ENCODE data around the gene EHBP1L1.

The EHBP1L1 gene

DNA sequence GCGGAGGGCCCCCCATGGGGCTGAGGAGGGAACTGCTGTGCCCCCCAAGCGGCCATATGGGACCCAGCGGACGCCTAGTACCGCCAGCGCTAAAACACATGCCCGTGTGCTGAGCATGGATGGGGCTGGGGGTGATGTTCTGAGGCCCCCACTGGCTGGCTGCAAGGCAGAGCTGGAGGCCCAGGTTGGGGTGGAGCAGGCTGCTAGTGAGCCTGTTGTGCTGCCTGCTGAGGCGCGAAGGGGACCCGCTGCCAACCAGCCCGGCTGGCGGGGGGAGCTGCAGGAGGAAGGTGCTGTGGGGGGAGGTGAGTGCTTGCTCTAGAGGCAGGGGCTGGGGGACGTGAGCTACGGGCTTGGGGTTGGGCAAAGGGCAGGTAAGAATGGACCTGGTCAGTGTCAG, 42.9 kb downstream of the EHBP1L1 start:
- no peak overlapping the region for H3K4me3 ChIP-seq
- H3K27ac ChIP-seq, result no peak overlapping the region
- no peak for TF ChIP-seq CTCF (IDR thresholded peaks at IDR 0.05)
- DNase-seq (ENCODE audit: low spot score), result no peak

DNA sequence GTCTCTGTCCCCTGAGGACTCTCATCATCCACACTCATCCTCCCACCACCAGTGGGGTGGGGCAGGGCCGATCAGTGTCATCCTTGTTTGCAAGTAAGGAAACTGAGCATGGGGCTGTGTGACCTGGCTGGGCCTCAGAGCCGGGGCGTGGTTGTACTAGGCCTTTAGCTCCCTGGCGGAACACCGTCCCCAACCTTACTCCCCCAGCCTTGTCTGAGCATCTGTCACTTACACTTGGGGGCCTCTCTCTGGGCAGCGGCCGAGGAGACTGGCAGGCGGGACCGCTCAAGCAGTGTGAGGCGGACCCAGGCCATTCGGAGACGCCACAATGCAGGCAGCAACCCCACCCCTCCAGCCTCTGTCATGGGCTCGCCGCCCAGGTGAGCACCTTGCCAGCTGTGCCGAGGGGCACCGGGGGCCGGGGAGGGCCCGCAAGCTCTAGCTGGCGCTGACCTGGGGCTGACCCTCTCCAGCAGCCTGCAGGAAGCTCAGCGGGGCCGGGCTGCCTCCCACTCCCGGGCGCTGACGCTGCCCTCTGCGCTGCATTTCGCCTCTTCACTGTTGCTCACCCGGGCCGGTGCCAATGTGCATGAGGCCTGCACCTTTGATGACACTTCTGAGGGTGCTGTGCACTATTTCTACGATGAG, 43.6 kb downstream of the EHBP1L1 start:
- no peak overlapping the region for H3K4me3 ChIP-seq
- no peak overlapping the region for H3K27ac ChIP-seq
- no peak for DNase-seq (ENCODE audit: low spot score)
- TF ChIP-seq CTCF (IDR thresholded peaks at IDR 0.05), result no peak

- no peak for TF ChIP-seq CTCF (IDR thresholded peaks at IDR 0.05)
- DNase-seq (ENCODE audit: low spot score), result no peak
- H3K4me3 ChIP-seq, result no peak overlapping the region
- H3K27ac ChIP-seq, result no peak overlapping the region
Observed at GRCh38 chr11:65620666-65621065, 44.8 kb downstream of the EHBP1L1 start.

DNA sequence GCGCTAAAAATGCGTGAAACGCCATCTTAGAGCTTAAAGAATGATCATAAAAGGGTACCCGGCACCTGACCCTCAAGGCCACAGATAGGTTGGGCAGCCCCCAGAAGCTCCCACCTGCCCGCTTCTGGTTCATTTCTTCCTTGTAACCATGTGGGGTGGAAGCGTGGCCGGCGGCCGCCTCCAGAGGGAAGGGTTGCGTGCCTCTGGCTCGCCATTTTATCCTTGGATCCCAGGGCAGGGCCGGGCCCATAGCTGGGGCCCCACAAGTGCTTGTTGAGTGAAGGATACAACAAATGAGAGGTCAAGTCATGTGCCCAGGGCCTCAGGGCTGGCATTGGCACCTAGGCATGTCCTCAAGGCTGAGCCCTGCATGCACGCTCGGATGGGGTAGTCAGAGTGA, 45.6 kb downstream of the EHBP1L1 start:
- no peak for TF ChIP-seq CTCF (IDR thresholded peaks at IDR 0.05)
- Histone ChIP-seq H3K27ac (no peak overlapping the region), H3K4me3 (no peak overlapping the region)
- no peak for DNase-seq (ENCODE audit: low spot score)

DNA sequence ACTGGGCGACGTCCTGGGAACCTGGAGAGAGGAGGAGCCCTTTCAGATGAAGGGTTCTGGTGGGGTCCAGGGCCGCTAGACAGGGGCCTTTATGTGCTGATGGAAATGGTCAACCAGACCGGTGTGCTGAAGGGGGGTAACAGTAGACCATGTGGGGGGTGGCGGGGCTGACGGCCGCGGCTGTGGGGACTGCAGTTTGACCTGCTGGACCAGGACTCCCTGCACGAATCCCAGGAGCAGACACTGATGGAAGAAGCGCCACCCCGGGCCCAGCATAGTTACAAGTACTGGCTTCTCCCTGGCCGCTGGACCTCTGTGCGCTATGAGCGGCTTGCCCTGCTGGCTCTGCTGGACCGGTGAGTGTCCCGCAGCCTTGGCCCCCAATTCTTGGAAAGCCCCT, 46.2 kb downstream of the EHBP1L1 start:
- Histone ChIP-seq H3K27ac (no peak overlapping the region), H3K4me3 (no peak overlapping the region)
- no peak for TF ChIP-seq CTCF (IDR thresholded peaks at IDR 0.05)
- no peak for DNase-seq (ENCODE audit: low spot score)

GRCh38 chr11:65623177-65623576, 47.3 kb downstream of the EHBP1L1 start:
- DNase-seq (ENCODE audit: low spot score), result no peak
- no peak for TF ChIP-seq CTCF (IDR thresholded peaks at IDR 0.05)
- H3K4me3 ChIP-seq, result no peak overlapping the region
- H3K27ac ChIP-seq, result no peak overlapping the region

DNA sequence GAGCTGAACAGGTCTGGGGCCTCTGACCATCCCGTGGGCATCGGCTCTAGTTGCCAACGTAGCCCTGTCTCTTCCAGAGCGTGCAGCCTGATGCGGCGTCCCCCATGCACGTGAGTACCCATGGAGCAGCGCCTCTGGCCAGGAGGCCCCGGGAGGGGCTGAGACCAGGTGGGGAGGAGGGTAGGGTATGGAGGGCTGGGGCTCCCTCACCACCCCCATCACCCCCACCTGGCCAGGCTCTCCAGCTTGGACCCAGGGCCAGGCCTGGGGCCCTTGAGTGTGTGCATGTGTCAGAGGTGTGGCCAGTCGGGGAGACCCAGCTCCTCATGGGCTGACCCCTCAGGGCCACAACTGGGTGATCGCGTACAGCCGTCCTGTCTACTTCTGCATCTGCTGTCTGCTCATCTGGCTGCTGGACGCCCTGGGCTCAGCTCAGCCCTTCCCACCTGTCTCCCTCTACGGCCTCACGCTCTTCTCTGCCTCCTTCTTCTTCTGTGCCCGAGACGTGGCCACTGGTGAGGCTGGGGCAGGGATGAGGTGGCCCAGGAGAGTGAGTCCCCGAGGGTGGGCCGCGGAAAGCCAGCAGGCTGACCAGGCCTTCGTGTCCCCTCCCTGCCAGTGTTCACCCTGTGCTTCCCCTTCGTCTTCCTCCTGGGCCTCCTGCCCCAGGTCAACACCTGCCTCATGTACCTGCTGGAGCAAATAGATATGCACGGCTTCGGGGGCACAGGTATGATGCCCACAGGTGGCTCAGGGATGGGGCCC, 48.2 kb downstream of the EHBP1L1 start:
- no peak for TF ChIP-seq CTCF (IDR thresholded peaks at IDR 0.05)
- H3K4me3 ChIP-seq, result no peak overlapping the region
- no peak for DNase-seq (ENCODE audit: low spot score)
- no peak overlapping the region for H3K27ac ChIP-seq
